Measurements from ENCODE around the gene CLK2. TPM values are rescaled to one million over a fixed set of nuclear protein-coding genes. Genes with fewer than 3 reads are reported as not detected.
"Not testable (repeated sequence)": the region's sequence is repeated elsewhere in the genome, so short reads cannot be mapped to it uniquely, and the experiment has no call there.

Gene CLK2
- total RNA-seq, 1 experiment from 2014 or later = 16.4 TPM

GRCh38 chr1:155300553-155301329 is 27.4 kb upstream of the CLK2 start:
- in situ Hi-C loops (cut with HindIII; ENCODE audit: low pct_unique_long_range_greater_than_20kb, low sequenced_read_pairs) = no loop called here
- DNase-seq (ENCODE audit: low read depth, low spot score) = no peak

DNA sequence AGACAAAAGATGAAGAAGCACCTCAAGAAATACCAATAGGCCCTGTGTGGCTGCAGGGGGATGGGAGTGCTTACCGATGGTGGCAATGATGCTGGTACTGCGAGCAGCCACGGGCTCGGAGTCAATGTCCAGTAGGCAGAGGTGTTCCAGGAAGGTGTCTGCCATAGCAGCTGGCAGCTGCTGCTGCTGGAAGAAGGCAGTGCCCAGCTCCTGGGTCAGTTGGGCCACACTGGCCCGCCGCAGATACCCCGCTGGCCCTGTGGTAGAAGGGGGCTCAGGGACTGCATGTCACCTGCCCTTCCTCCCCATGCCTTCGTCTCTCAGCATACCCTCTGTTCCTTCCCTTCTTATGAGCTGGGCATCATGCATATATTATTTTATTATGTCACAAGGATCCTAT is 26.7 kb upstream of the CLK2 start:
- no peak for DNase-seq (ENCODE audit: low read depth, low spot score)
- in situ Hi-C loops (cut with HindIII; ENCODE audit: low pct_unique_long_range_greater_than_20kb, low sequenced_read_pairs) = no loop called here

GRCh38 chr1:155297384-155297783 is 24.1 kb upstream of the CLK2 start:
- in situ Hi-C loops (cut with HindIII; ENCODE audit: low pct_unique_long_range_greater_than_20kb, low sequenced_read_pairs) = no loop called here
- no peak for DNase-seq (ENCODE audit: low read depth, low spot score)

GRCh38 chr1:155296661-155297060 is 23.4 kb upstream of the CLK2 start:
- in situ Hi-C loops (cut with HindIII; ENCODE audit: low pct_unique_long_range_greater_than_20kb, low sequenced_read_pairs) = no loop called here
- no peak for DNase-seq (ENCODE audit: low read depth, low spot score)

DNA sequence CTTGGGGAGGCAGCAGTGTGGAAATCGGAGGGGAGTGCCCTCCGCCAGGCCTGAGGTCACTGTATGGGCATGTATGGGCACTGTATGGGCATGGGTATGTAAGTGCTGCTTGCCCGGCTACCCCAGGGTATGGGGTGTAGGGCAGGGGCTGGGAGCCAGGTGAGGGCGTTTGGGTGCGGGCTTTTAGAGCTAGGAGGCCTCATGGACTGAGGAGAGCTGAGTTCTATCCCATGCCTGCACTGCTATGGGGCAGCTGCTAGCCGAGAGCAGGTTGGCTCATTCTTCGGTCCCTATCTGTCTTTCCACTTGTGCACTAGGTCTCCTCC is 22.6 kb upstream of the CLK2 start:
- no peak for DNase-seq (ENCODE audit: low read depth, low spot score)
- in situ Hi-C loops (cut with HindIII; ENCODE audit: low pct_unique_long_range_greater_than_20kb, low sequenced_read_pairs) = no loop called here

GRCh38 chr1:155295183-155295941 is 22.1 kb upstream of the CLK2 start:
- no peak for DNase-seq (ENCODE audit: low read depth, low spot score)
- in situ Hi-C loops (cut with HindIII; ENCODE audit: low pct_unique_long_range_greater_than_20kb, low sequenced_read_pairs) = no loop called here

- no peak for DNase-seq (ENCODE audit: low read depth, low spot score)
- in situ Hi-C loops (cut with HindIII; ENCODE audit: low pct_unique_long_range_greater_than_20kb, low sequenced_read_pairs) = no loop called here
Measured at GRCh38 chr1:155294520-155295182, 21.3 kb upstream of the CLK2 start.

DNA sequence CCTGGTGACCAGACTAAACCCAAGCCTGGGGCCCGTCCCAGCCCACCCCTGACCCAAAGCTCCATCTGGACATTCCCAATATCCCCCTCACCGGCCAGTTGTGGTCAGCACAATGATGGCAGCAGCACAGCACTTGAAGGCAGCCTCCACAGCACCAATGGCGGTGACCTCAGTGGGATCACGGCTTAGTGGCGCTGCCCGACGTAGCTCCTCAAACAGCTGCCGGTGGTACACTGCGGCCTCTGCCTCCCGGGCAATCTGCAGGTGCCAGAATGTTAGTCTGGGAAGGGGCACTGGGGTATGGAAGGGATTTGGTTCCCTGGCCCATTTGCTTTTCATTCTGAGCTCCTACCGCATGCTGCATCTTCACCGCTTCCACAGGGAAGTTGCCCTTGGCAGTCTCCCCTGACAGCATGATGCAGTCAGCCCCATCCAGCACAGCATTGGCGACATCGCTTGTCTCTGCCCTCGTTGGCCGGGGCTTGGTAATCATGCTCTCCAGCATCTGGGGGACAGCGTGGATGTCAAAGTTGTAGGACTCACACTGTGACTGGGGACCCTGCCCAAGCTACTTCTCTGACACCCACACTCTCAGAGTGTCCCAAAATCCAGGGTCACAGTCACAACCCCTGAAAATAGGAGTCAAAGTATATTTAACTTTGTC is 19.9 kb upstream of the CLK2 start:
- DNase-seq (ENCODE audit: low read depth, low spot score) = no peak
- in situ Hi-C loops (cut with HindIII; ENCODE audit: low pct_unique_long_range_greater_than_20kb, low sequenced_read_pairs) = no loop called here

DNA sequence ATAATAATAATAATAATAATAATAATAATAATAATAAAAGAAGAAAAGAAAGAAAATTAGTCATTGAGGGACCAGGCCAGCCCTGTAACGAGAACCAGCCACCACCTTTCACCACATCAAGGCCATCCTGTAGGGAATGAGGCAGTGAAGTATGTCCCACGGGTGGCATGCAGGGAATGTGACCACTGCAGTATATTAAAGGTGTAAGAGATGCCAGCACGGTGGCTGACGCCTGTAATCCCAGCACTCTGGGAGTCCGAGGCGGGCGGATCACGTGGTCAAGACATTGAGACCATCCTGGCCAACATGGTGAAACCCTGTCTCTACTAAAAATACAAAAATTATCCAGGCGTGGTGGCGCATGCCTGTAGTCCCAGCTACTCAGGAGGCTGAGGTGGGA is 17.7 kb upstream of the CLK2 start:
- DNase-seq (ENCODE audit: low read depth, low spot score); in situ Hi-C loops (cut with HindIII; ENCODE audit: low pct_unique_long_range_greater_than_20kb, low sequenced_read_pairs): not testable (repeated sequence)

DNA sequence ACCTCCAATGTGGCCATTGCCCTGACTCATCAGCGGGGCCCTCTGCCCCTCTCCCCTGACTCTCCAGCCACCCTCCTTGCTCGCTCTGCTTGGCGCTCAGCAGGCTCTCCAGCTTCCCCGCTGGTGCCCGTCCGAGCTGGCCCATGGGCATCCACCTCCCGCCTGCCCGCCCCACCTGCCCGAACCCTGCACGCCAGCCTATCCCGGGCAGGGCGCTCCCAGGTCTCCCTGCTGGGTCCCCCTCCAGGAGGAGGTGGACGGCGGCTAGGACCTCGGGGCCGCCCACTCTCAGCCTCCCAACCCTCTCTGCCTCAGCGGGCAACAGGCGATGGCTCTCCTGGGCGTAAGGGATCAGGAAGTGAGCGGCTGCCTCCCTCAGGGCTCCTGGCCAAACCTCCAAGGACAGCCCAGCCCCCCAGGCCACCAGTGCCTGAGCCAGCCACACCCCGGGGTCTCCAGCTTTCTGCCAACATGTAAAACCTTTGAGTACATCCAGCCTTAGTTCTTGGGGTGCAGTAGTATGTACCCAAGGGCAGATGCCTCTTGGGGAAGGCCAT is 14.8 kb upstream of the CLK2 start:
- in situ Hi-C loops (cut with HindIII; ENCODE audit: low pct_unique_long_range_greater_than_20kb, low sequenced_read_pairs) = no loop called here
- no peak for DNase-seq (ENCODE audit: low read depth, low spot score)

GRCh38 chr1:155286544-155286943 is 13.2 kb upstream of the CLK2 start:
- in situ Hi-C loops (cut with HindIII; ENCODE audit: low pct_unique_long_range_greater_than_20kb, low sequenced_read_pairs) = no loop called here

GRCh38 chr1:155285631-155286044 is 12.3 kb upstream of the CLK2 start:
- no peak for DNase-seq (ENCODE audit: low read depth, low spot score)
- in situ Hi-C loops (cut with HindIII; ENCODE audit: low pct_unique_long_range_greater_than_20kb, low sequenced_read_pairs) = no loop called here

More at GRCh38 chr1:155286544-155286943, 13.2 kb upstream of the CLK2 start:
- DNase-seq (ENCODE audit: low read depth, low spot score) = no peak

- no peak for DNase-seq (ENCODE audit: low read depth, low spot score)
- in situ Hi-C loops (cut with HindIII; ENCODE audit: low pct_unique_long_range_greater_than_20kb, low sequenced_read_pairs) = no loop called here
Measured at GRCh38 chr1:155285063-155285462, 11.8 kb upstream of the CLK2 start.

GRCh38 chr1:155284476-155284875 is 11.2 kb upstream of the CLK2 start:
- in situ Hi-C loops (cut with HindIII; ENCODE audit: low pct_unique_long_range_greater_than_20kb, low sequenced_read_pairs) = no loop called here
- DNase-seq (ENCODE audit: low read depth, low spot score) = no peak

DNA sequence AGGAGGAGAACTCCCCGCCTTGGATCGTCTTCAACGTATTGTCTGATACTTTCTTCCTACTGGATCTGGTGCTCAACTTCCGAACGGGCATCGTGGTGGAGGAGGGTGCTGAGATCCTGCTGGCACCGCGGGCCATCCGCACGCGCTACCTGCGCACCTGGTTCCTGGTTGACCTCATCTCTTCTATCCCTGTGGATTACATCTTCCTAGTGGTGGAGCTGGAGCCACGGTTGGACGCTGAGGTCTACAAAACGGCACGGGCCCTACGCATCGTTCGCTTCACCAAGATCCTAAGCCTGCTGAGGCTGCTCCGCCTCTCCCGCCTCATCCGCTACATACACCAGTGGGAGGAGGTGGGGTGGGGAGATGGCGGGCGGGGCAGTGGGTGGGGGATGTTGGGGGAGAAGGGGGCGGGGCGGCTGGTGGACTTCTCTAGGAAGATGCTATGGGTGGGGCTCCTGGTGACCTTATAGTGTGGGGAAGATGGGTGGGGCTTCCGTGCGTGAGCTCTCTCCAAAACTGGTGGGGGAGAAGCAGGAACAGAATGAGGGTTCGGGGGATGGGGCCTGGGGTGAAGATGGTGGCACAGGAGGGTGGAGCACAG is 9.3 kb upstream of the CLK2 start:
- in situ Hi-C loops (cut with HindIII; ENCODE audit: low pct_unique_long_range_greater_than_20kb, low sequenced_read_pairs) = no loop called here
- no peak for DNase-seq (ENCODE audit: low read depth, low spot score)

DNA sequence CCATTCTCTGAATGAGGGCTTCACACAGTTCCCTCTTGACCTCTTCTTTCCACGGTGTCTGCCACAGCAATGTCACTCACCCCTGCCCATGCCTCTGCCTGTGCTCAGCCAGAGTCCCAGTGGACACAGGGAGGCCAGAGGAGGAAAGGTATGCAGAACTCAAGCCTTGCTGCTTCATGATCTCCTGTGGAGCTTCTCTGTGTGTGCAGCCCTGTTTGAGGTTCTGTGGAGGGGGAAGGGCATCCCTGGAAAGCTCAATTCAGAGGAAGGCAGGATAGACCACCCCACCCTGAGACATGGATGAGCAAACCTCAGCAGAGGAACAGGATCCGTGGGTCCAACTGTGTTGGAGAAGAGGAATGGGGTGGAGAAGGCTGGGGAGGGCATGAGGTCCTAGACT is 6.0 kb upstream of the CLK2 start:
- in situ Hi-C loops (cut with HindIII; ENCODE audit: low pct_unique_long_range_greater_than_20kb, low sequenced_read_pairs) = no loop called here

GRCh38 chr1:155278689-155279160 is 5.4 kb upstream of the CLK2 start:
- no peak for DNase-seq (ENCODE audit: low read depth, low spot score)
- in situ Hi-C loops (cut with HindIII; ENCODE audit: low pct_unique_long_range_greater_than_20kb, low sequenced_read_pairs) = no loop called here

More for the DNA sequence above, 6.0 kb upstream of the CLK2 start:
- DNase-seq (ENCODE audit: low read depth, low spot score) = no peak
